Lower lobe of right lung (tissue), 2 donors: Measurements from ENCODE around the gene TMEM132D. TPM values are rescaled to one million over a fixed set of nuclear protein-coding genes. Genes with fewer than 3 reads are reported as not detected.

Source experiments
- ATAC-seq, 2 donors: fragments of 200-7000 bp; cut with Tn5 transposase; one replicate each; pipeline ENCODE4 v1.9.1; 2020 to 2022; ENCODE audit warnings: mild to moderate bottlenecking in 2 of 2, moderate library complexity in 2 of 2
- DNase-seq: peaks from one replicate; pipeline ENCODE4 v3.0.0-alpha.2; 2020
- H3K27ac ChIP-seq: fragments of 200-600 bp; one replicate; pipeline ENCODE4 v1.8.0; 2022
- H3K27me3 ChIP-seq: fragments of 200-600 bp; one replicate; pipeline ENCODE4 v1.8.0; 2022; ENCODE audit warnings: low read depth
- H3K36me3 ChIP-seq: fragments of 200-600 bp; one replicate; pipeline ENCODE4 v1.8.0; 2022; ENCODE audit warnings: mild to moderate bottlenecking
- H3K4me1 ChIP-seq: fragments of 200-600 bp; one replicate; pipeline ENCODE4 v1.8.0; 2022
- H3K4me3 ChIP-seq: fragments of 200-600 bp; one replicate; pipeline ENCODE4 v1.8.0; 2022; ENCODE audit warnings: mild to moderate bottlenecking
- H3K9me3 ChIP-seq: fragments of 200-600 bp; one replicate; pipeline ENCODE4 v1.8.0; 2022
- intact Hi-C: fragments of 100-400 bp; cut with DNase I; formaldehyde crosslinking; loops from one replicate; pipeline ENCODE4 v1.11.0; 2022
- total RNA-seq: library from RNA; stranded (reverse); fragmentation: NEBNext Ultra II Directional; extraction: Animal tissue kit (Norgen Biotek cat#: 25700); gene quantifications from one replicate; pipeline ENCODE4 v1.2.1, GENCODE V29; 2021
- TF ChIP-seq, protein P1 (sequence below): fragments of 200-600 bp; IDR thresholded peaks from one replicate; pipeline ENCODE4 v1.8.0; 2022; ENCODE audit warnings: antibody characterized with exemption, mild to moderate bottlenecking
- donor health status: DM: no; HTN: yes; CAD: no; lungs with severe emphysema.

TMEM132D gene
- total RNA-seq, 1 donor from 2014 or later, result 0.06 TPM

DNA sequence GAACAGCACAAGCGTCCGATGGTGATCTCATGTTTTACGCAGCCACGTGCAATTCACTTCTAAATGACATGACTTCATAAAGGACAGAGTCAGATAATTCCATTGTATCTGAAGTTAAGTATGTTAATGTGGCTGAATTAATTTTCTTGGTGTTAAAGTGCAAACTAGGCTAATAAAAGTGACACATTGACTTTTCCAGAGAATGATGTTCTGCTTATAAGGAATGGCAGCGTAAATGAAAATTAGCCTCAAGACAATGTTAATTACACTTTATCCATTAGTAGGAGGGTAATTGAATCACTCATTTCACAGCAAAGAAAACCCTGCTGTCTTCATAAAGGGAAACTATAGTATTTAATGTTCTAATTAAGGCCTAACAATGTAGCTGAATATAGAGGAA, 624.1 kb downstream of the TMEM132D start:
- TF ChIP-seq, protein P1, sequence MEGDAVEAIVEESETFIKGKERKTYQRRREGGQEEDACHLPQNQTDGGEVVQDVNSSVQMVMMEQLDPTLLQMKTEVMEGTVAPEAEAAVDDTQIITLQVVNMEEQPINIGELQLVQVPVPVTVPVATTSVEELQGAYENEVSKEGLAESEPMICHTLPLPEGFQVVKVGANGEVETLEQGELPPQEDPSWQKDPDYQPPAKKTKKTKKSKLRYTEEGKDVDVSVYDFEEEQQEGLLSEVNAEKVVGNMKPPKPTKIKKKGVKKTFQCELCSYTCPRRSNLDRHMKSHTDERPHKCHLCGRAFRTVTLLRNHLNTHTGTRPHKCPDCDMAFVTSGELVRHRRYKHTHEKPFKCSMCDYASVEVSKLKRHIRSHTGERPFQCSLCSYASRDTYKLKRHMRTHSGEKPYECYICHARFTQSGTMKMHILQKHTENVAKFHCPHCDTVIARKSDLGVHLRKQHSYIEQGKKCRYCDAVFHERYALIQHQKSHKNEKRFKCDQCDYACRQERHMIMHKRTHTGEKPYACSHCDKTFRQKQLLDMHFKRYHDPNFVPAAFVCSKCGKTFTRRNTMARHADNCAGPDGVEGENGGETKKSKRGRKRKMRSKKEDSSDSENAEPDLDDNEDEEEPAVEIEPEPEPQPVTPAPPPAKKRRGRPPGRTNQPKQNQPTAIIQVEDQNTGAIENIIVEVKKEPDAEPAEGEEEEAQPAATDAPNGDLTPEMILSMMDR, result no peak
- no peaks in the 10 kb centered on the region for H3K9me3 ChIP-seq
- H3K4me3 ChIP-seq, result no peak overlapping the region
- no peak overlapping the region for H3K27ac ChIP-seq
- DNase-seq (no peak), ATAC-seq (no peak)
- H3K27me3 ChIP-seq, result no peaks in the 10 kb centered on the region
- no peaks in the 10 kb centered on the region for H3K4me1 ChIP-seq
- no peaks in the 10 kb centered on the region for H3K36me3 ChIP-seq
- intact Hi-C loops, result no loop called here

DNA sequence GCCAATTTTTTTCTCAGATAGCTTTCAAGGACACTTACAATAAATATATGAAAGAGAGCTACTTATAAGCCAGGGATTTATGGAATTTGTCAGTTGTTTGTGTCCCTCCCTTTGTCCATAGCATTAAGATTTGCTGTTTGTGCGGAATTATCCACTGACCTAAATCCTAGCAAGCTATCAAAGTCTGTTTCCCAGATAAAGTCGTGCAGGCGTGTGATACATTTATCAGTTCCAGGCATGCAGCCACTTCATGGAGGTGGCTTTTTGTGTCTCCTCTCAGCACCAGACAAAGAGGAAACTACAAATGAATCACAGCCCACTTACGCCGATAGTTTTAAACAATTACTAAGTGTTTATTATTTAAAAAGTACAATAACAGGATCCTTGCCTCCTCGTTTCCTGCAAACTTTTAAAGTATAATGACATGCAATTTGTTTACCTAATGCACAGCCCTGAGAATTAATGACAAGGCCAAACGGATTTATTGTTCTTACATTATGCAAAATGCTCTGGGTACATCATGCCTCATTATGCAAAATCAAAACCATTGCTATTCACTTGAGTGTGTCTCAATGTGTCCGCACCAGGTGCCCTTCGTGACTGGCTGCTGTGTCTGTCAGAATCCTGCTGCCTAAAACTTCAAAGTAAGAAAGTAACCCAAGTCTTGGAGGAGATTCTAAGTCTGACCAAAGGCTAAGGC, 627.3 kb downstream of the TMEM132D start:
- no peak overlapping the region for H3K27ac ChIP-seq
- H3K9me3 ChIP-seq, result no peaks in the 10 kb centered on the region
- no peaks in the 10 kb centered on the region for H3K27me3 ChIP-seq
- no peaks in the 10 kb centered on the region for H3K36me3 ChIP-seq
- intact Hi-C loops, result no loop called here
- no peak for DNase-seq
- TF ChIP-seq, protein P1, result no peak
- no peak for ATAC-seq
- no peak overlapping the region for H3K4me3 ChIP-seq
- H3K4me1 ChIP-seq, result no peaks in the 10 kb centered on the region

DNA sequence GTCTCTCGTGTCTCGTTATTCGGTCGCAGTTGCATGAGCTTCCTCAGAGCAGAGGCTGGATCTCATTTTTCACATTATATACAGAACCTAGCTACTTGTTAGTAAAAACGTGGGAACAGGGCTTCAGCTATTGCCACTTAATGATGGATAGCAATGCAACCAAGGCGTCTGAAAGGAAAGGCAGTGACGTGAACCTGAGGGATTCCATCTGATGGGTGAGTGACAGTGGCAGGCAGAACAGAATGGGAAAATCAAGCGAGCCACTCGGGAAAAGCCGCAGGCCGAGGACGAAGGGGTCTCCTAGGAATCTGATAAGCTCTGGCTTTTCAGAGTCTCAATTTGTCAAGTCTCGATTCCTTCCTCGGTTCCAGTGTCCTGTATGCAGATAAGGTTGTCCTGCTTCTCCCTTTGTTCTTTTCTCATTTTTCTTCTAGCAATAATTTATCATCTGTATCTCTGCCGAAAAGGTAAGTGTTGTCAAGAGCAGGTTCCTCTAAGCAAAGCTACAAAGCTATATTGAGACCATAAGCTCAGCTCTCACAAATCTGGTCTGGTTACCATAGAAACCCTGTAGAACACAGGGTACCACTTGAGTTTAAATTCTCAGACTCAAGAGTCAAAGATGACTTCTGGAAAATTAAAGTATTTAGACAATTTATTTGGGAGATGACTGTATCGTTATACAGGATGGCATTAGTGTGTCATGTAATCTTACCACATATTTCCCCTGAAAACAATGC, 633.9 kb downstream of the TMEM132D start:
- no peak for ATAC-seq
- H3K27ac ChIP-seq, result no peak overlapping the region
- H3K27me3 ChIP-seq, result no peaks in the 10 kb centered on the region
- no peak for DNase-seq
- H3K4me3 ChIP-seq, result no peak overlapping the region
- intact Hi-C loops, result no loop called here
- TF ChIP-seq, protein P1, result no peak
- no peaks in the 10 kb centered on the region for H3K36me3 ChIP-seq
- no peaks in the 10 kb centered on the region for H3K9me3 ChIP-seq
- H3K4me1 ChIP-seq, result no peaks in the 10 kb centered on the region

DNA sequence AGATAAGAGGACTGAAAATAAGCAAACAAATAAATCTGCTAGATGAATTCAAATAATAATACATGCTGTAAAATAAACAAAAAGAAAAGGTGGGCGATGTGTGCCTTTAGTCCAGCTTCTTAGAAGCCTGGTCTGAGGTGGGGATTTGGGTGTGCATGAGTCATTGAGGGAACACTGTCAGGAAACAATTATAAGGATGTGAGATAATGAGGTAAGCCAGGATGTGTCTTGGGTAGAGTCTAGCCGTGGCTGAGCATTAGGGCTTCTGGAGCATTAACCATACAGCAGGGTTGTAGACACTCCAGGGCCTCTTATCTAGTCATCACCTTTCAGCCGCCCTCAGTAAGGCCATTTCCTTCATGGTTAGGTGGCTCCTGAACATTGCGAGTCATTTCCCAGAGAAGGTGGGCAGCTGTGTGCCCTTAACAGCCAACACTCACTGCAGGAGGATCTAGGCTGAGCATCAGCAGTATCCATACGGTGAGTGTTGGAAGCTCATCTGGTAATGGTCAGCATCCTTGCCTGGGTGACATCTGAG, 645.0 kb downstream of the TMEM132D start:
- Histone ChIP-seq H3K36me3 (no peaks in the 10 kb centered on the region), H3K27me3 (no peaks in the 10 kb centered on the region)
- no peak for ATAC-seq

DNA sequence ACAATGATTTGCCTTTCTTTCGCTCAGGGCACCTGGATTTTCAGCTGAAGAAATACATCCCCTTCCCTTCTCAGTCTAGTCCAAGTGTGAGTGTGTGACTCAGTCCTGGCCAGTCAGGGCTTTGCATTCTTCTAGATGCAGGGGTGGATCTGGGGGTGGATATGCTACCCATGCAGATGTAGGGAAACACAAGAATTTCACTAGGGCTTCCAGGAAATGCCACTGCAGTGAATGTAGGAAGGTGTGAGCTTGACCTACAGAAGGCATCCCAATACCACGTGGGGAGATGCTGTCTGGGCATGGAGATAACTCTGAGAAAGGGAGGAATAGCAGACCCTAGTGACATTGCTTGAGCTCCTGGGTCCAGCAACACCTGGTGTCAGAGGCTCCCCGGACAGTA, 646.3 kb downstream of the TMEM132D start:
- Histone ChIP-seq H3K4me3 (no peak overlapping the region), H3K4me1 (no peaks in the 10 kb centered on the region), H3K36me3 (no peaks in the 10 kb centered on the region), H3K9me3 (no peaks in the 10 kb centered on the region), H3K27me3 (no peaks in the 10 kb centered on the region), H3K27ac (no peak overlapping the region)
- TF ChIP-seq, protein P1, result no peak
- ATAC-seq, result no peak
- intact Hi-C loops, result no loop called here
- no peak for DNase-seq

More for the DNA sequence above, 645.0 kb downstream of the TMEM132D start:
- H3K4me1 ChIP-seq, result no peaks in the 10 kb centered on the region
- TF ChIP-seq, protein P1, result no peak
- no peak for DNase-seq
- no peak overlapping the region for H3K4me3 ChIP-seq
- no peak overlapping the region for H3K27ac ChIP-seq
- H3K9me3 ChIP-seq, result no peaks in the 10 kb centered on the region
- intact Hi-C loops, result no loop called here
